H9 (cell line): Measurements from ENCODE around the gene ARHGAP10. TPM values are rescaled to one million over a fixed set of nuclear protein-coding genes. Genes with fewer than 3 reads are reported as not detected.

Source experiments
- DNase-seq: peaks from one replicate; pipeline ENCODE4 v3.0.0-alpha.2; 2017
- H2AFZ ChIP-seq: one replicate; pipeline ENCODE4 v1.6.1; 2013; ENCODE audit warnings: mild to moderate bottlenecking, low read length, control low read depth, moderate library complexity
- H2AK5ac ChIP-seq: 2 replicates; pipeline ENCODE4 v1.6.1; 2013; ENCODE audit warnings: low read length, control low read depth, mixed read lengths; ENCODE audit not compliant: insufficient read length
- H2BK120ac ChIP-seq: one replicate; pipeline ENCODE4 v1.6.1; 2013; ENCODE audit warnings: low read depth, mild to moderate bottlenecking, low read length, control low read depth, inconsistent platforms; ENCODE audit not compliant: poor library complexity, severe bottlenecking
- H2BK12ac ChIP-seq: 2 replicates; pipeline ENCODE4 v1.6.1; 2013; ENCODE audit warnings: low read length, control low read depth, mixed read lengths, low read depth; ENCODE audit not compliant: insufficient read length
- H2BK15ac ChIP-seq: 2 replicates; pipeline ENCODE4 v1.6.1; 2013; ENCODE audit warnings: low read depth, low read length, control low read depth
- H2BK20ac ChIP-seq: one replicate; pipeline ENCODE4 v1.6.1; 2013; ENCODE audit warnings: low read depth, mild to moderate bottlenecking, low read length, control low read depth, inconsistent platforms; ENCODE audit not compliant: poor library complexity, severe bottlenecking
- H2BK5ac ChIP-seq: 2 replicates; pipeline ENCODE4 v1.6.1; 2013; ENCODE audit warnings: low read length, control low read depth, mixed read lengths; ENCODE audit not compliant: insufficient read length
- H3K14ac ChIP-seq: 2 replicates; pipeline ENCODE4 v1.6.1; 2013; ENCODE audit warnings: low read length, control low read depth; ENCODE audit not compliant: insufficient read depth
- H3K18ac ChIP-seq: 2 replicates; pipeline ENCODE4 v1.6.1; 2013; ENCODE audit warnings: low read depth, mild to moderate bottlenecking, mixed read lengths, low read length, control low read depth; ENCODE audit not compliant: insufficient read length
- H3K23ac ChIP-seq: 2 replicates; pipeline ENCODE4 v1.6.1; 2013; ENCODE audit warnings: low read length, control low read depth, mixed read lengths, low read depth; ENCODE audit not compliant: insufficient read length
- H3K23me2 ChIP-seq: 2 replicates; pipeline ENCODE4 v1.6.1; 2013; ENCODE audit warnings: low read depth, mild to moderate bottlenecking, mixed read lengths, low read length, control low read depth; ENCODE audit not compliant: insufficient read length, poor library complexity, severe bottlenecking
- H3K27ac ChIP-seq: 2 replicates; pipeline ENCODE4 v1.5.1; 2013; ENCODE audit warnings: low read length, control low read depth, mixed read lengths, low read depth; ENCODE audit not compliant: insufficient read length
- H3K27me3 ChIP-seq: 2 replicates; pipeline ENCODE4 v1.6.1; 2013; ENCODE audit warnings: low read length, control low read depth, inconsistent platforms; ENCODE audit not compliant: insufficient read depth
- H3K4ac ChIP-seq: 2 replicates; pipeline ENCODE4 v1.6.1; 2013; ENCODE audit warnings: low read depth, mild to moderate bottlenecking, control low read depth, inconsistent platforms, low read length, moderate library complexity
- H3K4me1 ChIP-seq: 2 replicates; pipeline ENCODE4 v1.6.1; 2013; ENCODE audit warnings: low read length, control low read depth, inconsistent platforms; ENCODE audit not compliant: insufficient read depth
- H3K4me2 ChIP-seq: 2 replicates; pipeline ENCODE4 v1.6.1; 2013; ENCODE audit warnings: low read length, control low read depth, mixed read lengths; ENCODE audit not compliant: insufficient read length, insufficient read depth
- H3K56ac ChIP-seq: 2 replicates; pipeline ENCODE4 v1.6.1; 2013; ENCODE audit warnings: low read depth, mild to moderate bottlenecking, mixed read lengths, low read length, control low read depth; ENCODE audit not compliant: insufficient read length
- H3K79me1 ChIP-seq: 2 replicates; pipeline ENCODE4 v1.6.1; 2013; ENCODE audit warnings: low read depth, mild to moderate bottlenecking, moderate library complexity, low read length, control low read depth, inconsistent platforms; ENCODE audit not compliant: insufficient read depth, poor library complexity, severe bottlenecking
- H3K79me2 ChIP-seq: 2 replicates; pipeline ENCODE4 v1.6.1; 2013; ENCODE audit warnings: low read length, control low read depth, inconsistent platforms; ENCODE audit not compliant: insufficient read depth
- H3K9ac ChIP-seq: 2 replicates; pipeline ENCODE4 v1.6.1; 2013; ENCODE audit warnings: low read length, control low read depth, mixed read lengths; ENCODE audit not compliant: insufficient read length; ENCODE audit errors: extremely low read depth
- H3K9me3 ChIP-seq: one replicate; pipeline ENCODE4 v1.6.1; 2013; ENCODE audit warnings: low read depth, low read length, inconsistent platforms; ENCODE audit not compliant: control insufficient read depth
- H3T11ph ChIP-seq: one replicate; pipeline ENCODE4 v1.6.1; 2013; ENCODE audit warnings: mild to moderate bottlenecking, low read length, control low read depth, inconsistent platforms
- H4K20me1 ChIP-seq: one replicate; pipeline ENCODE4 v1.6.1; 2013; ENCODE audit not compliant: control insufficient read depth, insufficient read length, insufficient read depth
- H4K5ac ChIP-seq: 2 replicates; pipeline ENCODE4 v1.6.1; 2013; ENCODE audit warnings: low read depth, mild to moderate bottlenecking, mixed read lengths, low read length, control low read depth; ENCODE audit not compliant: insufficient read length
- H4K8ac ChIP-seq: replicated peaks from 2 replicates; pipeline ENCODE4 v1.6.1; 2013; ENCODE audit warnings: low read length, control low read depth, mixed read lengths, low read depth; ENCODE audit not compliant: insufficient read length
- H4K91ac ChIP-seq: 2 replicates; pipeline ENCODE4 v1.6.1; 2013; ENCODE audit warnings: low read depth, mild to moderate bottlenecking, moderate library complexity, mixed read lengths, low read length, control low read depth; ENCODE audit not compliant: insufficient read length
- H3K27ac Mint-ChIP-seq, 3 experiments: 2 replicates in 2 of 3; 3 replicates in 1 of 3; pipeline ENCODE4 v1.8.0; 2020 to 2021; ENCODE audit warnings: mixed read lengths in 3 of 3, mild to moderate bottlenecking in 1 of 3, moderate library complexity in 1 of 3
- H3K27me3 Mint-ChIP-seq: 2 replicates; pipeline ENCODE4 v1.8.0; 2021; ENCODE audit warnings: low read depth, mild to moderate bottlenecking, moderate library complexity, mixed read lengths
- H3K36me3 Mint-ChIP-seq, 3 experiments: 2 replicates in 2 of 3; 3 replicates in 1 of 3; pipeline ENCODE4 v1.8.0; 2020 to 2021; ENCODE audit warnings: low read depth in 3 of 3, mixed read lengths in 3 of 3; ENCODE audit not compliant: insufficient read depth in 1 of 3
- H3K4me1 Mint-ChIP-seq, 2 experiments: 2 replicates each; pipeline ENCODE4 v1.8.0; 2020; ENCODE audit warnings: mixed read lengths in 2 of 2
- H3K4me3 Mint-ChIP-seq, 2 experiments: 2 replicates in 1 of 2; 3 replicates in 1 of 2; pipeline ENCODE4 v1.8.0; 2020 to 2021; ENCODE audit warnings: mild to moderate bottlenecking in 2 of 2, mixed read lengths in 2 of 2, moderate library complexity in 1 of 2
- H3K9me3 Mint-ChIP-seq, 2 experiments: 2 replicates in 1 of 2; 3 replicates in 1 of 2; pipeline ENCODE4 v1.8.0; 2020; ENCODE audit warnings: mild to moderate bottlenecking in 2 of 2, mixed read lengths in 2 of 2, moderate library complexity in 1 of 2
- WGBS: extraction: QIAGEN DNeasy Blood & Tissue Kit; methylation state at CpG from one replicate; pipeline ENCODE4 v1.1.7; 2013; ENCODE audit warnings: missing lambda C conversion rate, low lambda C conversion rate, mixed read lengths; ENCODE audit not compliant: insufficient read length; ENCODE audit errors: extremely low coverage; 5-methylcytosine and 5-hydroxymethylcytosine counted together
- total RNA-seq: library from RNA; stranded (reverse); gene quantifications from 2 replicates; pipeline ENCODE4 v1.2.1, GENCODE V29; 2021
- TF ChIP-seq, protein P1 (sequence below): fragments of 200-600 bp; sonication (generic); conservative IDR thresholded peaks from 3 replicates; pipeline ENCODE4 v1.8.0; 2021; ENCODE audit warnings: antibody characterized with exemption, mild to moderate bottlenecking

Gene ARHGAP10
- total RNA-seq, 1 experiment from 2014 or later: 7.8 TPM

DNA sequence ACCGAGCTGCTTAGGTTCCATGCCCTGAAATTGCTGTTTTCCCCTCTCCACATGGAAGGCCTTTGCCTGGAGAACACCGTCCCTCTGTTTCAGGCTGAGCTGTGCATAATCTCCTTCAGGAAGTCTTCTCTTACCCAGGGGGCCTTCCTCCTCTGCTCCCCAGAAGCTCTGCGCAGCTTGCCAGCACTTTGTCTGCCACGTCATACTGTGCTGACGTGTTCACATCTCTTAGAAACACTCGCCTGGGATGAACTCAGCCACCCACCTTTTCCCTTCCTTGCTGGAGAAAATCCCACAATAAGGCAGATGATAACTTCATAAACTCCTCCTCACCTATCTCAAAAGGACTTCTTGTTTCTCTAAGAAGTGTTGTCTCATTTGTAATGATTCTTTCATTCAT, 110.7 kb downstream of the ARHGAP10 start:
- Mint-ChIP-seq H3K9me3 (no peaks in the 10 kb centered on the region), H3K27me3 (no peaks in the 10 kb centered on the region; the same call in 1 of the 2 replicates), H3K4me3 (no peak overlapping the region), H3K36me3 (no peaks in the 10 kb centered on the region), H3K4me1 (peaks cover 20% of the 10 kb centered on the region in 2 experiments), H3K27ac (peak overlapping the region in 1 of 3 experiments; percentile 7; a peak in 1 of 7 replicates)
- no peaks in the 10 kb centered on the region for H3K23me2 ChIP-seq
- H2BK15ac ChIP-seq: no peak overlapping the region
- H2BK20ac ChIP-seq: no peak overlapping the region
- no peak overlapping the region for H4K8ac ChIP-seq
- no peaks in the 10 kb centered on the region for H4K20me1 ChIP-seq
- H2AFZ ChIP-seq: no peak overlapping the region
- H3K18ac ChIP-seq: no peak overlapping the region
- no peak overlapping the region for H4K5ac ChIP-seq
- no peak overlapping the region for H3K56ac ChIP-seq
- H3K4me1 ChIP-seq: no peaks in the 10 kb centered on the region; the same call in 1 of the 2 replicates
- no peak overlapping the region for H3K23ac ChIP-seq
- H2AK5ac ChIP-seq: no peak overlapping the region
- no peak overlapping the region for H3T11ph ChIP-seq
- H2BK12ac ChIP-seq: no peak overlapping the region
- H3K4me2 ChIP-seq: no peak overlapping the region
- no peaks in the 10 kb centered on the region for H3K79me2 ChIP-seq
- no peak overlapping the region for H3K4ac ChIP-seq
- TF ChIP-seq, protein P1, sequence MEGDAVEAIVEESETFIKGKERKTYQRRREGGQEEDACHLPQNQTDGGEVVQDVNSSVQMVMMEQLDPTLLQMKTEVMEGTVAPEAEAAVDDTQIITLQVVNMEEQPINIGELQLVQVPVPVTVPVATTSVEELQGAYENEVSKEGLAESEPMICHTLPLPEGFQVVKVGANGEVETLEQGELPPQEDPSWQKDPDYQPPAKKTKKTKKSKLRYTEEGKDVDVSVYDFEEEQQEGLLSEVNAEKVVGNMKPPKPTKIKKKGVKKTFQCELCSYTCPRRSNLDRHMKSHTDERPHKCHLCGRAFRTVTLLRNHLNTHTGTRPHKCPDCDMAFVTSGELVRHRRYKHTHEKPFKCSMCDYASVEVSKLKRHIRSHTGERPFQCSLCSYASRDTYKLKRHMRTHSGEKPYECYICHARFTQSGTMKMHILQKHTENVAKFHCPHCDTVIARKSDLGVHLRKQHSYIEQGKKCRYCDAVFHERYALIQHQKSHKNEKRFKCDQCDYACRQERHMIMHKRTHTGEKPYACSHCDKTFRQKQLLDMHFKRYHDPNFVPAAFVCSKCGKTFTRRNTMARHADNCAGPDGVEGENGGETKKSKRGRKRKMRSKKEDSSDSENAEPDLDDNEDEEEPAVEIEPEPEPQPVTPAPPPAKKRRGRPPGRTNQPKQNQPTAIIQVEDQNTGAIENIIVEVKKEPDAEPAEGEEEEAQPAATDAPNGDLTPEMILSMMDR: no peak
- no peak overlapping the region for H3K14ac ChIP-seq
- no CpG with 5 or more reads among the region's 6 CpGs for WGBS
- no peak overlapping the region for H2BK120ac ChIP-seq
- H3K27me3 ChIP-seq: no peaks in the 10 kb centered on the region
- H2BK5ac ChIP-seq: no peak overlapping the region
- no peaks in the 10 kb centered on the region for H3K79me1 ChIP-seq
- H3K9ac ChIP-seq: no peak overlapping the region
- H3K9me3 ChIP-seq: no peaks in the 10 kb centered on the region
- no peak overlapping the region for H4K91ac ChIP-seq
- no peak for DNase-seq
- H3K27ac ChIP-seq: no peak overlapping the region
